ENCODE results near the gene BICDL2. TPM values are rescaled to one million over a fixed set of nuclear protein-coding genes. Genes with fewer than 3 reads are reported as not detected.

The BICDL2 gene, protein sequence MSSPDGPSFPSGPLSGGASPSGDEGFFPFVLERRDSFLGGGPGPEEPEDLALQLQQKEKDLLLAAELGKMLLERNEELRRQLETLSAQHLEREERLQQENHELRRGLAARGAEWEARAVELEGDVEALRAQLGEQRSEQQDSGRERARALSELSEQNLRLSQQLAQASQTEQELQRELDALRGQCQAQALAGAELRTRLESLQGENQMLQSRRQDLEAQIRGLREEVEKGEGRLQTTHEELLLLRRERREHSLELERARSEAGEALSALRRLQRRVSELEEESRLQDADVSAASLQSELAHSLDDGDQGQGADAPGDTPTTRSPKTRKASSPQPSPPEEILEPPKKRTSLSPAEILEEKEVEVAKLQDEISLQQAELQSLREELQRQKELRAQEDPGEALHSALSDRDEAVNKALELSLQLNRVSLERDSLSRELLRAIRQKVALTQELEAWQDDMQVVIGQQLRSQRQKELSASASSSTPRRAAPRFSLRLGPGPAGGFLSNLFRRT
- 10.4 and 11.3 TPM in 2 replicates for total RNA-seq

DNA sequence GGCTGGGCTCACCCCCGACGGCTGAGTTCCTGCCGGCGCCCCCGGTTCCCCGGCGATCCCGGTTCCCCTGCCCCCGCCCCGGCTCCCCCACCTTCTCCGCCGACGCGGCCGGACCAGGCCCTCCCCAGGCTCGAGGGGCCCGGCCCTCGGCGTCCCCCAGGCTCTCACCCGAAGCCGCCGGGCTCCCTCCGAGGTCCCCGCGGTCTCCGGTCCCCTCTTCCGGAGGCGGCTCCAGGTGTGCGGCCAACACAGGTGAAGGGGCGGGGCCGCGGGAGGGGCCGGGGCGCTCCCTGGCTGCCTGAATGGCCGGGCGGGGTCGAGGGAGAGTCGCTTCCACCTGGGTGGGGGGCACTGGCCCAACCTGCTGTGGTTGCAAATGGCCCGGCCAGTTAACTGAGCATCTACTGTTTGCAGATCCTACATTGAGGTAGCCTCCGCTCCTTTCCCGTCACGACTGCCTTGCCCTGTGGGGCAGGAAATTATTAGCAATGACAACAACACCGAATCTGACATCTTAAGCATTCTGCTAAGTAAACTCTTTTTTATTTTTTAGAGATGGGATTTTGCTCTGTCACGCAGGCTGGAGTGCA, at the start of gene BICDL2:
BICDL2 (minus strand) TSS at position 219 of the 590 bp plus-strand sequence. CDS start 1,448 bp downstream, outside the sequence.

DNA sequence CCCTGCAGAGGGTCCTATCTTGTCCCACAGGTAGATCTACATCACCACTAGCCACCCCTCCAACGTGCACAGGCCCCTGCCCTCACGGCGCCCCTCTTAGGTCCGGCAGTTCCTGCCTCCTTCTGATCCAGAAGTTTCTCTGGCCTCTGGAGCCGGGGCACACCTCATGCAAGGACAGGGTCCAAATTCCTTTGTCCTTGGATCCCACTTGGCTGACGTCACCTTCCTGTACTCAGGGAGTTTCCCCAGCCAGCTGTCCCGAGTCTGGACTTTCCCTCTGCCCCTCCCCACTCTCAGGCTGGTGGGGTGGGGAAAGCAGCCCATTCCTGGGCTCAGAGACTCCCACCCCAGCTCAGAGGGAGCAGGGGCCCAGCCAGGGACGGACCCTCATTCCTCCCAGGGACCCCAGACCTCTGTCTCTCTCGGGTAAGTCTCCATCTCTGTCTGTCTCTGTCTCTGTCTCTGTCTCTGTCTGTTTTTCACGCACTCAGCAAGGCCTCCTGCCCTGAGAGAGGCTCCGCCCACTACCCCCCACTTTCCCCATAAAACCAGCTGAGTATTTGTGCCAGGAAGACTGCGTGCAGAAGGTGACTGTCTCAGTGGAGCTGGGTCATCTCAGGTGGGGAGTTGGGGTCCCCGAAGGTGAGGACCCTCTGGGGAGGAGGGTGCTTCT, 28.5 kb upstream of the BICDL2 start, which contains the start of gene IL32:
IL32 (plus strand) TSS at position 572 of the 673 bp plus-strand sequence. CDS start 172 bp downstream, outside the sequence.

DNA sequence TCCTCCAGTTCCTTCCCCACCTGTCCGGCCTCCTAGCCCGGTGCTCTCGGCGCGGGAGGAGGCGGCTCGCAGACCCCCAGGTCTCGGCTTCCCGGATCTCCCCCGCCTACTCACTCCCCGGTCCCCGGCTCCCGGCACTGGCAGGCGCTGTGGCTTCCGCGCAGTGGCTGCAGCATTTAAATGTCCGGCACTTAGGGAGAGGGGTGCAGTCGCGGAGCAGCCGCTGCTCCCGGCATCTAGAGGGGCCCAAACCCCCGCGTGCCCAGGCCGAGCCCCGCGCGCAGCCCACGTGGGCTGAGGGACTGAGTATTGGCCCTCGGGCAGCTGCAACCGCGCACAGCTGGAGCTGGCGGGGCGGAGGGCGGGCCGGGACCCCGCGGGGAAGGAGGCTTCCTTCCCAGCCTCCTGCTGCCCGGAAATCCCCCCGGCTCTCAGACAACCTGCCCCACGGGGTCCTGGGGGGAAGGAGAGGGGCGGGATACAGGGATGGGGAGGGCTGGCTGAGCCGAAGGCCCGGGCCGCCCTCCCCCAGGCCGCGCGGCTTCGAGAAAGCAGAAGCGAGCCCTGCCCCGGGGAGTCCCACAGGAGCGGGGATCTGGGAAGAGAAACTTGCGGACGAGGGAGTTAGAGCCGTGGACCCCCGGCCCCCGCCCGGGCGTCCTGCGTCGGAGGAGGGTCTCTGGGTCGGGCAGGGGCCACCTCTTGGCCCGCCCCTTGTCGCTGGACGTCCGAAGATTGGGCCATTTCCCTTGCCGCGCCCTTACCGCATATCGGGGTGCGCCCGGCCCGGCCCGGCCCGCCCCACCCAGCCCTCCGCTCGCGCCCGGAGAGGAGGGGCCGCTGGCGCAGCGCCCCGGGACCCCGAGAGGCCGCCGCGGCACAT, 9.3 kb upstream of the BICDL2 start, which contains the start of gene MMP25:
MMP25 (plus strand) TSS at position 804 of the 883 bp plus-strand sequence. CDS start 357 bp downstream, outside the sequence.

DNA sequence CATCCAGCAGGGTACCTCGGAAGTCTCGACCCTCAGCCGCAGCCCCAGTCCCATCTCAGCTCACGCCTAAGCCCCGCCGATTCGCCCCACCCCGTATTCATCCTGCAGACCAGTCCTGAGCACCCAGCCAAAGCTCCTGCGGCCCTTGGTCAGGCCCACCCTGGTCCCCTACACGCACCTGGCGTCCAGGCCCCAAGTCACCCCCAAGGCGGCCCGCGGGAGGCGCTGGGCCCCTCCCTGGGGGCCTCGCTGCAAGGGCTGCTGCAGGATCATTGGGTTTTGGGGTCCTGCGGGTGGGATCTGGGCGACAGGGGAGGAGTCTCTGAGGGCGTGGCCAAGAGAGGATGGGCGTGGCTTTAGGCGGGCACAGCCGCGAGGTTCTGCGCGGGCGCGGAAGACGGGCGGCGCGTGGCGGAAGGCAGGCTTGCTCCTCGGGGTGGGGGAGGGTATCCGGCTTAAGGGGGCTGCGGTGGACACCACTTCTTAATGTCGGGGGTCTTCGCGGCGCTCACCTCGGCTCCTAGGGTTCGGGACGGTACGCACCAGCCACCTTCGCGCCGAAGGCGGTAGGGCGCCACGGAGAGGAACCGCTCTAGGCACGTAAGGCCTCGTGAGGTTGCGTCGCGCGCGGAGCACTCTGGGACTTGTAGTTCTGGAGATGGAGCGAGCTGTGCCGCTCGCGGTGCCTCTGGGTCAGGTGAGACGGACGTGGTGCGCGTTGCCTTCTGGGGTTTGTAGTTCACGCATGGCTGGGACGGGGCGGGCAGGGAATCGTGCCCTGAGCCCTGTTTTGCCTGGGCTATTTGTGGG, 12.9 kb downstream of the BICDL2 start, which contains the start of the genes HCFC1R1 and THOC6:
HCFC1R1 (minus strand) TSS at position 274 of the 810 bp plus-strand sequence; CDS start at position 273, 1 bp downstream.
THOC6 (plus strand) TSS at position 367 of the 810 bp plus-strand sequence; CDS start at position 659, 292 bp downstream.

DNA sequence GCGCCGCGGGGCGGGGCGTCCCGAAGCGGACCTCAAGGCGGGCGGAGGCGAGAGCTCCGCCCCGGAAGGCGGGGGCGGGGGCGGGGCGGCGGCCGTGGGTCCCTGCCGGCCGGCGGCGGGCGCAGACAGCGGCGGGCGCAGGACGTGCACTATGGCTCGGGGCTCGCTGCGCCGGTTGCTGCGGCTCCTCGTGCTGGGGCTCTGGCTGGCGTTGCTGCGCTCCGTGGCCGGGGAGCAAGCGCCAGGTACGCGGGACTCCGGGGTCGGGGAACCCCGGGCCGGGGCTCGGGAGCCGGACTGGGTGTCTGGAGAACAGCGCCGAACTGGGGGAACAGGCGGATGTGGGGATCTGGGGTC, 16.5 kb downstream of the BICDL2 start, which contains the start of gene TNFRSF12A:
TNFRSF12A (plus strand) TSS at position 122 of the 357 bp plus-strand sequence; CDS start at position 152, 30 bp downstream.

DNA sequence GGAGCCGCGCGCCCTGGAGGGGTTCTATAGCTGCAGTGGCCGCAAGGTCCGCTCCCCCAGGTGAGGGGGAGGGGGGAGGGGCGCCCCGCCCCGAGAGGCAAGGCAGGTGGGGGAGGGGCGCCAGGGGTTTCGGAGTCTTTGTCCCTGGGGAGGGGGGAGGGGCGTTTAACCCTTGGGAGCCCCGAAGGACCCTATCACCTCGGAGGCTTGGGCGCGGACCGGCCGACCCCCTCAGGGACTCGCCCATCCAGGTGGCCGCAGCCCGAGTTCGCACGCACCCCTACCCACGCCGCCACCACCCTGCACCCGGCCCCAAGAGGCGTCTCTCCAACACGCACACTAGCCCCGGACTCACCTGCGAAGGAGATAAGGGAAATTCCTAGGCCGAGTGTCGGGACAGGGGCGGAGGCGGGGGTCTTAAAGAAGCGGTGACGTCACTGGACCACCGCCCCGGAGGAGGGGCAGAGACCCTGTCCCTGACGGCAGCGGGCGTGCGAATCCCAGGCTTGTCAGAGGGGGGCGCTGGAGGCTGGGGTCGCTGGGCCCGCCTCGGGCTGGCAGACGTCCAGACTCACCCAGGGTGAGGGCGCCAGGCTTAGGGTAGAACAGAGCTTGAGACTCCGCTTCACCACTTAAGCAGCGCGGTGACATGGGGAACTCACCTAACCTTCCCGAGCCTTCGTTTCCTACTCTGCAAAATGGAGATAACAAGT, 18.8 kb downstream of the BICDL2 start, which contains the start of gene CLDN6:
CLDN6 (minus strand) TSS at position 390 of the 713 bp plus-strand sequence. CDS start 2,162 bp downstream, outside the sequence.

DNA sequence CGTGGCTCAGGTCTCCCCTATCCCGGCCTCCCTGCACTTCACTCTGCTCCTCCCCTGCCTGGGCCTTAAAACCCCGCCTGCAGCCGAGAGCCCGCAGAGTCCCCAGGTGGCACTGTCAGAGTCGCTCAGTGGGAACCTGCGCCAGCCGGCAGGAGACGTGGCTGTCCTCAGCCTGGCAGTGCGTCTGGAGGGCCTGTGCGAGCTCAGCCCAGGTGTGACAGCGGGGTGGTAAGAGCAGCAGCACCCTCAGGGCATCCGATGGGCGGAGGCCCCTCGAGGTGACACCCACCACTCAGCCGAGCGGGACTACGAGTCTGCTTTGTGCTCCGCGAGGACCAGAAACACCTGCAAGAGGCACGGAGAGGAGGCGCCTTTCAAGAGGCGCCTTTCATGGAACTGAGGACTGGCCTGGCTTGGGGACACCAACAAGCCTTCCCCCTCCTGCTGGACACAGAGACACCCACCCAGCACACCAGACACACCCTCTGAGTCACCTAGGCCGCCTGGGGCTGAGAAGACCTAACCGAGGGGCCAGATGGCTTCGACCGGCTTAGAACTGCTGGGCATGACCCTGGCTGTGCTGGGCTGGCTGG, 23.8 kb downstream of the BICDL2 start, which contains the start of gene CLDN9:
CLDN9 (plus strand) TSS at position 96 of the 593 bp plus-strand sequence; CDS start at position 536, 440 bp downstream.

DNA sequence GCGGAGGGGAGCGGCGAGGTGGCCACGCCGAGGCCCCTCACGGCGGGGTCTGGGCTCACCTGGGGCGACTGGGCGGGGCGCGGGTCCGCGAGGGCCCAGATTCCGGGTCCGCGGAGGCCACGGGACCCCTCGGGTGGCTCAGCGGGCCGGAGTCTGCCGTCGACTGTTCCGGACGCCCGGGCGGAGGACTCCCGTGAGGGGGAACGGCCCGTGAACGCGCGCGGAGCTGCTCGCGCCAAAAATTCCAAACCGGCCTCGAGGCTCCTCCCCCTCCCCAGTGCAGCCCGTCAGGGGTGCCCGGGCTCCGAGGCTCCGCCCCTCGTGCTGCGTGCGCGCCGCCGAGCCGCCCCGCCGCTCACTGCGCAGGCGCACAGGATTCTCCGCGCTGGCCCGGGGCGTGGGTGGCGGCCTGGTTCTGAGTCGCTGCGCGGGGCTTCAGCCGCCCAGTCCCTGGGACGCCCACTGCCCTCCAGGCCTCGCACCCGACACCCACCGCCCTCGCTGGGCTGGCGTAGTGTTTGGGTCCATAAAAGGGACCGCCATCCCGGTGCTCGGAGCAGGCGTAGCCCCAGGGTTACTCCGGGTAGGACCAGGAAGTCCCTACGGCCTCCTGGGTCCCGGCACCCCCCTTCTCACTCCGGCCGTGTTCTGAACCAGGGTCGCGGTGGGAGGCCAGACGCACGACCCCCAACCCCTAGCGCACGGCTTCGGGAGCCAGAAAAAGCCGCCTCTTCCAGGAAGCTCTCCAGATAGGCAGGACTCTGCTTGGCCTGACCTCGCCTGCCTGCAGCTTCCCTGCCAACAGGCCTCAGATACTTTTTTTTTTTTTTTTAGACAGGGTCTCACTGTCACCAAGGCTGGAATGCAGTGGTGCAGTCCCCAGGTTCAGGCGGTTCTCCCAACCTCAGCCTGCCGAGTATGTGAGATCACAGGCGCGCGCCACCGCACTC, 56.2 kb downstream of the BICDL2 start, which contains the start of gene PKMYT1:
PKMYT1 (minus strand) TSS at position 220 of the 950 bp plus-strand sequence. CDS start 789 bp downstream, outside the sequence.

Other genes starting within 250 kb of the BICDL2 start
- gene PRSS33, start 249.4 kb downstream of the BICDL2 start, total RNA-seq, result not detected in 2 replicates
- gene PRSS41, start 238.5 kb downstream of the BICDL2 start, total RNA-seq, result not detected in 2 replicates
- gene PRSS21, start 219.7 kb downstream of the BICDL2 start, total RNA-seq, result 5.8 and 8.7 TPM in 2 replicates
- gene ZG16B, start 206.6 kb downstream of the BICDL2 start, total RNA-seq, result 0.64 and 1.4 TPM in 2 replicates
- 8.3 and 21.0 TPM in 2 replicates for gene PRSS22, start 178.8 kb downstream of the BICDL2 start, total RNA-seq
- 39.2 and 75.9 TPM in 2 replicates for gene FLYWCH2, start 153.7 kb downstream of the BICDL2 start, total RNA-seq
- gene FLYWCH1, start 125.0 kb downstream of the BICDL2 start, total RNA-seq, result 41.9 and 48.4 TPM in 2 replicates
- 3.2 and 30.1 TPM in 2 replicates for gene KREMEN2, start 72.7 kb downstream of the BICDL2 start, total RNA-seq
- 7.2 and 17.4 TPM in 2 replicates for gene PAQR4, start 67.6 kb downstream of the BICDL2 start, total RNA-seq
- 0.43 and 1.9 TPM in 2 replicates for gene PKMYT1, start 56.5 kb downstream of the BICDL2 start, total RNA-seq
- gene CLDN9, start 24.0 kb downstream of the BICDL2 start, total RNA-seq, result not detected in 2 replicates
- gene CLDN6, start 18.8 kb downstream of the BICDL2 start, total RNA-seq, result 0.21 and 4.8 TPM in 2 replicates
- 336 and 560 TPM in 2 replicates for gene TNFRSF12A, start 16.6 kb downstream of the BICDL2 start, total RNA-seq
- gene HCFC1R1, start 13.0 kb downstream of the BICDL2 start, total RNA-seq, result 8.3 and 21.7 TPM in 2 replicates
- 20.9 and 35.4 TPM in 2 replicates for gene THOC6, start 12.9 kb downstream of the BICDL2 start, total RNA-seq
- under 0.01 and 0.24 TPM in 2 replicates for gene MMP25, start 9.6 kb upstream of the BICDL2 start, total RNA-seq
- gene IL32, start 28.7 kb upstream of the BICDL2 start, total RNA-seq, result 1.1 and 115 TPM in 2 replicates
- gene ZSCAN10, start 62.4 kb upstream of the BICDL2 start, total RNA-seq, result not detected in 2 replicates
- 23.9 and 35.2 TPM in 2 replicates for gene ZNF205, start 75.6 kb upstream of the BICDL2 start, total RNA-seq
- 9.2 and 12.6 TPM in 2 replicates for gene ZNF213, start 98.1 kb upstream of the BICDL2 start, total RNA-seq
- not detected in 2 replicates for gene OR1F1, start 151.3 kb upstream of the BICDL2 start, total RNA-seq
- gene ZNF200, start 198.2 kb upstream of the BICDL2 start, total RNA-seq, result 7.7 and 8.7 TPM in 2 replicates
- gene MEFV, start 219.7 kb upstream of the BICDL2 start, total RNA-seq, result under 0.01 TPM in 1 of 2 replicates, not detected in the other
- gene ZNF263, start 246.5 kb upstream of the BICDL2 start, total RNA-seq, result 57.1 and 69.9 TPM in 2 replicates

Measured in tracheal epithelial cell (primary cell).